ENCODE measurements around the gene RHAG. TPM values are rescaled to one million over a fixed set of nuclear protein-coding genes. Genes with fewer than 3 reads are reported as not detected.
A peak's percentile ranks its signal among the peaks of the same experiment; 100 is the strongest.
"Not testable (repeated sequence)": the region's sequence is repeated elsewhere in the genome, so short reads cannot be mapped to it uniquely, and the experiment has no call there.

RHAG gene
- total and polyA plus RNA-seq, 2 of the 8 experiments (the other 6 are each of a cell fraction or from before 2014, with no cell fraction given), result not detected

GRCh38 chr6:49587262-49587661 lies 49.4 kb downstream of the RHAG start:
- H3K27me3 ChIP-seq (replicated peaks in 1 of 4; ENCODE audit: control insufficient read depth in 3 of 4, extremely low read depth in 1 of 4, insufficient read depth in 3 of 4, low read length in 3 of 4); H2BK12ac ChIP-seq (ENCODE audit: low read depth, low read length); H2BK120ac ChIP-seq (replicated peaks; ENCODE audit: low read depth, low read length); H4K8ac ChIP-seq (ENCODE audit: extremely low read depth, insufficient read depth, low read length); H3K23ac ChIP-seq (ENCODE audit: insufficient read length); DNase-seq (ENCODE audit: low read depth in 1 of 2, low spot score in 2 of 2); H4K91ac ChIP-seq (replicated peaks; ENCODE audit: insufficient read length, low read length); H3K56ac ChIP-seq (replicated peaks; ENCODE audit: insufficient read length, low read depth, low read length); H2BK15ac ChIP-seq (ENCODE audit: low read length); H2BK5ac ChIP-seq (ENCODE audit: low read depth, low read length); H3K79me2 ChIP-seq (ENCODE audit: control insufficient read depth in 1 of 2, insufficient read depth in 2 of 2, low read length in 2 of 2); H2BK20ac ChIP-seq (ENCODE audit: low read length); H3K36me3 ChIP-seq (ENCODE audit: control insufficient read depth in 2 of 4, insufficient read depth in 4 of 4, low read length in 3 of 4); H3K9me3 ChIP-seq (ENCODE audit: insufficient read depth in 2 of 2, low read depth in 1 of 2, low read length in 1 of 2); H3K4ac ChIP-seq (replicated peaks; ENCODE audit: insufficient read length, low read depth, low read length); H3K14ac ChIP-seq (ENCODE audit: insufficient read length); H3K18ac ChIP-seq (ENCODE audit: extremely low read depth, low read length); POLR2A ChIA-PET (ENCODE audit: partially characterized antibody); H4K5ac ChIP-seq (ENCODE audit: insufficient read length, low read depth, low read length); H4K20me1 ChIP-seq (replicated peaks in 1 of 2; ENCODE audit: control insufficient read depth in 1 of 2, insufficient read depth in 2 of 2, low read length in 2 of 2); H3K23me2 ChIP-seq (ENCODE audit: low read depth, low read length); H3K27ac ChIP-seq (ENCODE audit: low read depth, low read length); H2AFZ ChIP-seq (ENCODE audit: low read length); H3K9ac ChIP-seq (replicated peaks in 1 of 4; ENCODE audit: extremely low read depth in 1 of 4, low read depth in 3 of 4, low read length in 3 of 4); H3K4me1 ChIP-seq (replicated peaks in 1 of 4; ENCODE audit: control insufficient read depth in 3 of 4, insufficient read depth in 4 of 4, low read length in 3 of 4); H2AK5ac ChIP-seq (ENCODE audit: low read depth, low read length); H3K4me3 ChIP-seq (ENCODE audit: extremely low read depth in 1 of 4, insufficient read depth in 2 of 4, low read depth in 3 of 4, low read length in 4 of 4); H3K4me2 ChIP-seq (ENCODE audit: insufficient read depth in 1 of 2, low read depth in 2 of 2, low read length in 2 of 2); FAIRE-seq; H3K79me1 ChIP-seq (ENCODE audit: low read depth, low read length): not testable (repeated sequence)
- peak; percentile 19; the same call in 1 of the 2 replicates for TF ChIP-seq E2F6 (IDR thresholded peaks at IDR 0.05)
- CTCF ChIA-PET (ENCODE audit: partially characterized antibody), result interaction anchor here (1.2 kb wide), 1 partner anchor 21 kb away, joined by 4 read pairs; no protein-coding TSS in a partner anchor
- WGBS, 2 experiments (ENCODE audit: extremely low coverage in 1 of 2, insufficient coverage in 1 of 2, insufficient read length in 1 of 2, insufficient replicate concordance in 2 of 2, low coverage in 1 of 2, low lambda C conversion rate in 2 of 2, missing lambda C conversion rate in 1 of 2), result 84% methylated on average over 5 of the region's 5 CpGs; no CpG with 5 or more reads in 1 of the 2 experiments
